NCI-H1105 treated with DMSO at 0.1 percent for 48 hours (cell line): ENCODE data around the gene VPS54.
"Not testable (repeated sequence)": the region's sequence is repeated elsewhere in the genome, so short reads cannot be mapped to it uniquely, and the experiment has no call there.

Source experiments
- DNase-seq: peaks from one replicate; lab custom pipeline; 2025; lab: John Stamatoyannopoulos, UW

The VPS54 gene

DNA sequence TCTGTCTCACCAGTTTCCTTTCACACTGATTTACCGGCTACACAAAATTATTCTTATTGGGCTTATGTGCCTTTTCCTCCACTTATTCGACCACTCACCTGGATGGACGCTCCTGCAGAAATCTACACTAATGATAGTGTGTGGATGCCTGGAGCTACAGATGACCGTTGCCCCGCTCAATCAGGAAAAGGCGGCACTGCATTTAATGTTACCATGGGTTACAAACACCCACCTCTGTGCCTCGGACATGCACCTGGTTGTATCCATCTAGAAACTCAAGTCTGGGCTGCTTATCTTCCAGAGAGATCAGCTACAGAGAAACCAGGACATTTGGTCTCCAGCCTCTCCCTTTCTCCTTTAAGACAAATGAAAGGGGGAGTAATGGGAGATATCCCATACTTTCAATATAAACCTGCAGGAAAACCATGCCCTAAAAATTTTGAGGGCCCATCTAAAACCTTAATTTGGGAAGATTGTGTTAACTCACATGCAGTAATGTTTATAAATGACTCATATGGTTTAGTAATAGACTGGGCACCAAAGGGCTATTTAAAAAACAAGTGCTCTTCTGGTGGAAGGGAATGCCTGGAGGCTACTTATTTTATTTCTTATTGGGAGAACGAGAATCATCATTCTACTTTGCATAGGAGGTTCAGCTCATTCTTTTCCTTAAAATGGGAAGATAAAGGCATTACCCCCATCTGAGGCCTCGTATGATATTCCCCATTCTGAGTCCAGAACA lies 24.7 kb downstream of the VPS54 start:
- DNase-seq, result not testable (repeated sequence)

DNA sequence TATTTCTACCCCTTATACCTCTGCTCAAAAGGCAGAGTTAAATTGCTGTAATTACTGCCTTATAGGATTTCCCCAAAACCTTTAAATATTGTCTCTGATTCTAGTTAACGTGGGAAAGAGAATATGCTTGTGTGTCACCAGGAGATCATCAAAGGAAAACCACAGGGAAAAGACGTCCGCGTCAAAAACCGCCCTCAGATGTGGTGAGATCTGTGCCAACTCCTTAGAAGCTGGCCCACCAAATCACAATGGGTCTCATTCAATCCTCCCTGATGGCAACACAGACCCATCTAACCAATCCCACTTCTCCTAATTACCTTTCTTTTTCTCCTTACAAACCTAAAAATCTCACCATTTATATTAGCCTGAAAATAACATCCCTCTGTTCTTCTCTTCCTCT lies 25.4 kb downstream of the VPS54 start:
- DNase-seq, result no peak

DNA sequence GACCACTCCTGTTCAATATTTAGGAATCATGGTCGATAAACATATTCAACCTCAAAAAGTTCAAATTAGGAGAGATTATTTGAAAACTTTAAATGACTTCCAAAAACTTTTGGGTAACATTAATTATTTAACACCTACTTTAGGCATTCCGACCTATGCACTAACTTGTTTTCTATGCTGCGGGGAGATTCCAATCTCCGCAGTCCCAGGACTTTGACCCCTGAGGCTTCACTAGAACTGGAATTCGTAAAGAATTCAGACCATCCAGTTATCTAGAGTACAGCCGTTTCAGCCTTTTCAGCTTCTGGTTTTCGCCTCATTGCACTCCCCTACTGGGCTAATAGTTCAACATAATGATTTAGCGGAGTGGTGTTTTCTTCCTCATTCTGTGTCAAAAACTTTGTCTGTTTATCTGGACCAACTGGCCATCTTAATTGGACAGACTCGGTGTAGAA lies 26.1 kb downstream of the VPS54 start:
- not testable (repeated sequence) for DNase-seq

DNA sequence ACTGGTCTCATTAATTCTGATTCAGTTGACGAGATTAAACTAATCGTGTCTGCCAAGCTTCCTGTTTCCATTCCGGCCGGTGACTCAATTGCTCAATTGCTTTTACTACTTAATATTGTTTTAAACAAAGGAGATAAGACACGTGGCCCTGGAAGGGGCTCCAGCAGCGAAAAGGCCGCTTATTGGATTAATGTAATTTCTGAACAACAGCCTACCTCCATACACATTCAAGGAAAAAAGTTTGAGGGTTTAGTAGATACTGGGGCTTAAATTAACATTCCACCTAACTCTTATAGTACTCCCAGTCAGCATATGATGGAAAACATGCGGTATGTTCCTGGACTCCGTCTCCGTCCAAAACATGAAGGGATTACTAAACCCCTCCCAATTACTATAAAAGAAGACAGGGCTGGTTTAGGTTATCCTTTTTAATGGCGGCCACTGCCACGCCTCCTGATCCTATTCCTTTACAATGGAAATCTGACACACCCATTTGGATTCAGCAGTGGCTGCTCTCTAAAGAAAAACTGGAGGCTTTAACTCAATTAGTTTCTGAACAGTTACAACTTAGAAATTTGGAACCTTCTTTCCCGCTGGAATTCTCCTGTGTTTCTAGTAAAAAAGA lies 27.1 kb downstream of the VPS54 start:
- DNase-seq, result no peak

DNA sequence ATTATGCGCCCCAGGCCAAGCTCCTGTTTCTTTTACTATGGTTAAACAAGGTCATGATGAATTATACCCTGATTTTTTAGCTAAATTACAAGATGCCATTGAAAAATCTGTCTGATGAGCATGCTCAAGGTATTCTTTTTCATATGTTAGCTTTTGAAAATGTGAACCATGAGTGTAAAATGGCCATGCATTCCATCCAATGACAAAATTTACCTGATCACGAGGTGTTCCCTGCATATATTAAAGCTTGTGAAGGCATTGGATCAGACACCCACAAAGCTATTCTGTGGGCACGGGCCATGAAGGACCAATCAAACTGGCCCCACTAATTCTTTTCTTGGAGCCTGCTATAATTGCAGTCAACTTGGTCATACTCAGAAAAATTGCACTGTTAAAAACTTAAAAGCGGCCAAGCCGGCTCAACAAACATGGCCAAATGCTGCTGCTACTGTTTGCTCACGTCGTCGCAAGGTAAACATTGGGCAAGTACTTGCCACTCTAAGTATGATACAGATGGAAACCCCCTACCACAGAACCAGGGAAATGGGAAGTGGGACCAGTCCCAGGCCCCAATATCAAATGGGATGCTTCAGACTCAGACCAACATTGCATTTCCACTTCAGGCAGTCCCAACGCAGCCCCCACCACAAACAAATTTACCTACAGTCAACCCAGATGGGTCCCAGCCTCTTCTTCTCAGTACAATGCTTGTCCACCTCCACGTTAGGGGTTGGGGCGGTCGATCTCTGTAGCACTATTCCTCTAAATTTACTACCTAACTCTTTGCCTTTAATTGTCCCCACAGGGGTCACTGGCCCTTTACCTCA lies 27.8 kb downstream of the VPS54 start:
- not testable (repeated sequence) for DNase-seq

DNA sequence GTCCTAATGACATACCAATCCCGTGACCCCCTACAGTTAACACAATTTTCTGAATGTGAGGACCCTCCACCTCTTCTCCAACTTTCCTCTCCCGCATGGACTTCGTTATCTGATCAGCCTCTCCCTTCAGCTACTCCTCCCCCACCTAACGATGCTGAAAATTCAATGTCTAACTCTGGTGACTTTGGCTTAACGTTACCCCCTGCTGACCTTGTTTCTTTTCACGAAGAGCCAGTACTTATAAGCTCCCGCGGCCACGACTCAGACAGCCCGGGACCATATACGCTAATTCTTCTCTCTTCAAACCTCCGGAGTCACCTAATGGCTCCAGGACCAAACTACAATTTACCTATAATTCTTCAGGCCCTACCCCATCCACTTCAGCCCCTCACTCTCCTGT lies 29.2 kb downstream of the VPS54 start:
- DNase-seq, result no peak

DNA sequence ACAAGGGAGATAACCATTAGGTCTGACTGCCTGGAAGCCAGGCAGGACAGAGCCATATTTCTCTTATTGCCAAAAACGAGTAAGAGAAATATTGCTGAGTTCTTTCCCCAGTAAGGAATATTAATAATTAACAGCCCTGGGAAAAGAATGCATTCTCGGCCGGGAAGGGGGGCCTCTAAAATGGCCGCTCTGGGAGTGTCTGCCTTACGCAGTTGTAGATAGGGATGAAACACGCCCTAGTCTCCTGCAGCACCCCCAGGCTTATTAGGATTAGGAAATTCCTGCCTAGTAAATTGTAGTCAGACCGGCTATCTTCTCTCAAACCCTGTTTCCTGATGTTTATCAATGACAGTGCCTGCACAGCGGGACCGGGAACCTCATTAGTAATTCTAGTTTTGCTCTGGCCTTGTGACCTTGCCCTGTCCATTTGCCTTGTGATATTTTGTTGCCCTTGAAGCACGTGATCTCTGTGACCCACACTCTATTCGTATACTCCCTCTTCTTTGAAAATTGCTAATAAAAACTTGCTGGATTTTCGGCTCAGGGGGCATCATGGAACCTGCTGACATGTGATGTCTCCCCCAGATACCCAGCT lies 30.3 kb downstream of the VPS54 start:
- not testable (repeated sequence) for DNase-seq

DNA sequence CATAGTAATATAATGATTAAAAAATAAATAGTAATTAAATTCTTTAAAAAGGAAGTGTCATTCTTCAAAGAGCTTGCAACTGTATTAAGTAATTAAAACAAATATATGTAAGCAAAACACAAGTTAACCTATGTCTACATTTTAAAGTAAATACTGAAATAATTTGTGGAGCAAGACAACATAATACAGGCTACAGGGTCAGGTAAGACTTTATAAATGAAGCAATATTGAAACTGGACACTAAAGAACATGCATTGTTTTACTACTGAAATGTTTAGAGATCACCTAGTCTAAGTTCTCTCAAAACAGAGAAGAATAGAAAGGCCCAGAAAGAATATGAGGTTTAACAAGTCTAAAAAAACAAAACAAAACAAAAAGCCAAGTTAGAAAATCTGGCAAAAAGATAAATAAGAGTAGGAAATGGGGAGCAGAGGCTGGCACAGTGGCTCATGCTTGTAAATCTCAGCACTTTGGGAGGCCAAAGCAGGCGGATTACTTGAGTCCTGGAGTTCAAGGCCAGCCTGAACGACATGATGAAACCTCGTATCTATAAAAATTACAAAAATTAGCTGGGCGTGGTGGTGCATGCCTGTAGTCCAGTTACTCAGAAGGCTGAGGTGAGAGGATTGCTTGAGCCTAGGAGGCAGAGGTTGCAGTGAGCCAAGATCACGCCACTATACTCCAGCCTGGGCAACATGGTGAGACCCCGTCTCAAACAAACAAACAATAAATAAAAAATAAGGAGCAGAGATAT lies 34.4 kb downstream of the VPS54 start:
- DNase-seq, result no peak

DNA sequence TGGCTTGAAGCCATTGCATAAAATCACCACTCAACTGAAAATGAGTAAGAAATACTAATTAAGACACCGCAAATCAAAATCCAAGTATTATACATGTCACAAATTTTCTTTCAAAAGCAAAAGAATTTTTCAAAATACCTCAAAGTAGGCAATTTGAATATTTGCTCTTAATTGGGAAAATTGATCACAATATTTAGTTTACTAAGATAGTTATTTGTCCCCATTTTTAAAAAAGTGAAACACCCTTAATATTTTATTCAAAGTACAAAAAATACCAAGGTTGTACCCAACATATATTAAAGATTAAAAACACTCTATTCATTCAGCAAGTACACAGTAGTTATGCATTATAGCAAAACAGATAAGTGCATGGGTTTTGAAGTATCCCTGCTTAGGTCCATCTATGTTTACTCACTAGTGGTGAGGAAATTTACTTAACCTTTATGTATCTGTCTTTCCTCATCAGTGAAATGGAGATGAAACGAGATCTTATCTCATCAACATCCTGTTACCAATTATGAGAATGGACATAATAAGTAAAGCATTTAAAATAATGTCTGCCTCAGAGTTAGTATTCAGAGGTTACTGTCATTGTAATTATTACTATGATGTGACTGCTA lies 35.1 kb downstream of the VPS54 start:
- no peak for DNase-seq

DNA sequence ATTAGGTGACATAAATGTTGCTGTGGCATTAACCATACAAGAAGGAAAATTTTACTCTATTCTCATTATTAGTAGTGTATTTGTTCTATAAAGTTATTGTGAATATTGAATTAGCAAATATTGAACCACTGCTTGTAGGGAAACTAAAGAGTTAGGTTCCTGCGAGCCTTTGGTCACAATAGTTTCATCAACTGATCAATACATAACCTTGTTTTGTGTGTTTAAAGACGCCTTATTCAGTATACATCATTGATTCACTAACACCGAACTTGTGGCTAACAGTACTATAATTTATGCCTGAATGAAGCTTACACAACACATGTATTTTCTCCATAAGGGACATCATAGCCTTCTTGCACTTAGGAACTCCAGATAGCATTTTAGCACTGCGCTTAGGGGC lies 36.9 kb downstream of the VPS54 start:
- DNase-seq, result no peak

DNA sequence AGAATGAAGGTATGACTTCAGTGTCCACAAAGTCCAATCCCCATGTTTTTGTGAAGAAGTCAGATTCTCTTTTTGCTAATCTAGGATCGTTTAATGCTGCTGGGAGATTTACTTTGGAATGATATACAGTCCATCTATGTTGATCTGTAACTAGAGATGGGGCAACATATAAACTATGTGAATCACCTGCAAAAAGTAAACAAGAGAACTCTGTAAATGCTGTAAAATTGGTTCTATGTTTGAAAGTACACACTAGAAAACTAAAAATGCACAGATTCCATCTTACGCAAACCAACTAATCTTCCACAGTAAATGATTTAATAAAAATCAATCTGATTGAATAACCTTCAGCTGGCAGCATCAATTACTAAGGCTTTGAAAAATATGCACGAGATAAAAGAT lies 37.5 kb downstream of the VPS54 start:
- DNase-seq, result no peak

DNA sequence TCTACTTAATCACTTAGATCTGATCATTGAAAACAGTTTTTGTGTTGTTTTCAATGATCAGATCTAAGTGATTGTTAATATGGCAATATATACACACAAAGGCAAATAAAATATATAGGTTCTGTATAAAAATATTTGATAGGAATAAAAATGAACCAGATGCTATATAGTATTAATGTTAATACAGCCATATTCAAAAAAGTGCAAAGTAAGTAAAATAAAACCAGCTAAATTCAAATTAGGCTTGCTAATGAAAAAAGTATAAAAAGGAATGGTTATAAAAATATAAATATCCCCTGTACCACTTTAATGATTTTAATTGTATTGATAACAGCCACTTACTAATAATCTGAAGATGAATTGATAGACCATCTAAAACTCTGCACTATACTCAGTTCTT lies 38.4 kb downstream of the VPS54 start:
- DNase-seq, result no peak

DNA sequence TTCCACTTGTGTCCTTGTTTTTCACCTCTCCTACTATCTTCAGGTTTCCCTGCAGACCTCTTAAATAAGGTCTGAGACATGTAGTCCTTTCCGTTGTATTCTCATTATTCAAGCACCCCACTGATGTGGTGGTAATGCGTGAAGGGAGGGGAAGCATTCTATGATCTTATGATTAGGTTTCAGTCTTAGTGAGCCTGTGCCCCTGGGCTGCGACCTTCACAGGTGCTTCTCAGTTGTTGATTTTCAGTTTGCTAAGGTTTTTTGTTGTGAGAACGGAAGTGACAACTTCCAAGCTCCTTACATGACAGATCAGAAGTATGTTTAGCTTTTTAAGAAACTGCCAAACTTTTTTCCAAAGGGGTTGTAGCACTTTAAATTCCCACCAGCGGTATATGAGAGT lies 41.3 kb downstream of the VPS54 start:
- no peak for DNase-seq

DNA sequence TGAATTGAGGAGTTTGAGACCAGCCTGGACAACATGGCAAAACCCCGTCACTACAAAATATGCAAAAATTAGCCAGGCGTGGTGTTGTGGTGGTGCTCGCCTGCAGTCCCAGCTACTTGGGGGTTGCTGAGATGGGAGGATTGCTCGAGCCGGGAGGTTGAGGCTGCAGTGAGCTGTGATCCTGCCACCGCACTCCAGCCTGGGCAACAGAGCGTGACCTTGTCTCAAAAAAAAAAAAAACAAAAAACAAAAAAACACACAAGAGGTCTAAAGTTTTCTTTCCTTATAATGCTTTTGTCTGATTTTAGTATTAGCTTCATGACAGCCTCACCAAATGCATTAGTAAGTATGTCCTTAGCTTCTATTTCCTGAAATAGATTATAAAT lies 43.1 kb downstream of the VPS54 start:
- DNase-seq, result no peak

DNA sequence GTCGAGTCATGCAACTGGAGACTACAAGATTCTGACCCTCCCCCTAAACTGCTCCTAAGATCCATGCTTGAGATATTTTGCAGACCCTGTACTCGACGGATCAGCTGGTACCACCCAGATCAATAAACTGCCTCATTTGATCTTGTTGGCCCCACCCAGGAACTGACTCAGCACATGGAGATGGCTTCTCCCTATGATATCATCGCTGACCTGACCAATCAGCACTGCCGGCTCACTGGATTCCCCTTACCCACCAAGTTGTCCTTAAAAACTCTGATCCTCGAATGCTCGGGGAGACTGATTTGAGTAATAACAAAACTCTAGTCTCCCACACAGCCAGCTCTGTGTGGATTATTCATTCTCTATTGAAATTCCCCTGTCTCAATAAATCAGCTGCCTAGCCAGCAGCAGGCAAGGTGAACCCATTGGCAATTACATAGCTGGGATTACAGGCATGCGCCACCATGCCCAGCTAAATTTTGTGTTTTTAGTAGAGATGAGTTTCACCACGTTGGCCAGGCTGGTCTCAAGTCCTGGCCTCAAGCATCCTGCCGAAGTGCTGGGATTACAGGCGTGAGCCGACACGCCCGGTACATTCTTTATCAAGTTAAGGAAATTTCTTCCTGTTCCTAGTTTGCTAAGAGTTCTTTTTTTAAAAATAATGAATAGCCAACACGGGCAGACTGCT lies 43.6 kb downstream of the VPS54 start:
- no peak for DNase-seq

DNA sequence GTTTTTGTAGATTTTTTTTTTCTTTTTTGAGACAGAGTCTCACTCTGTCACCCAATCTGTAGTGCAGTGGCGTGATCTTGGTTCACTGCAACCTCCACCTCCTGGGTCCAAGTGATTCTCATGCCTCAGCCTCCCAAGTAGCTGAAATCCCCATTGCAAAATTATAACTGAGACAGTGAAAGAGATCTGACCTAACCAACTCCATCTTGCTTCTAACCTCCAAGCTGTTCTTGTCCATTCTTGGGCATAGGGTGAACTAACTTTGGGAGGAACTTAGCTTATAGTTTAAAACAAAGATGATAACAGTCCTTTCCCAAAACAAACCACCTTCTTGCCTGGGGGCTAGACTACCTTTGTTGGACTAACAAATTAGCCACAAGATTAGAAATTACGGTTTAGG lies 44.2 kb downstream of the VPS54 start:
- DNase-seq, result not testable (repeated sequence)

DNA sequence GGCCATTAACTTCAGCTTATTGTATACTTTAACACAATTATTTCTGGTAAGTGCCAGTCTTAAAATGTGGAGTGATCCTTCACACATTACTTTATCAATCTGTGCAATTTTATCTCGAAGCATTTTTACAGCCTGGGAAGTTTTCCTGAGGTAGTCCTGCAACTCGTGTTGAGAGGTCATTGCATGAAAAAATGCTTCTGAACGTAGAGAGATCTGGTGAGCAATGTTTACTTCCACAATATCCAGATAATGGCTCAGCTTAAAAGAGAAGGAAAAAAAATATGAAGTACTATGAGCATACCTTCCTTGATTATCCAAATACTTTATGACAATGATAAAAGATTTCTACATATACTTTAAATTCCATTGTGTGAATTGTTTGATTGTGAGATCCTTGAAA lies 57.0 kb downstream of the VPS54 start:
- DNase-seq, result no peak

DNA sequence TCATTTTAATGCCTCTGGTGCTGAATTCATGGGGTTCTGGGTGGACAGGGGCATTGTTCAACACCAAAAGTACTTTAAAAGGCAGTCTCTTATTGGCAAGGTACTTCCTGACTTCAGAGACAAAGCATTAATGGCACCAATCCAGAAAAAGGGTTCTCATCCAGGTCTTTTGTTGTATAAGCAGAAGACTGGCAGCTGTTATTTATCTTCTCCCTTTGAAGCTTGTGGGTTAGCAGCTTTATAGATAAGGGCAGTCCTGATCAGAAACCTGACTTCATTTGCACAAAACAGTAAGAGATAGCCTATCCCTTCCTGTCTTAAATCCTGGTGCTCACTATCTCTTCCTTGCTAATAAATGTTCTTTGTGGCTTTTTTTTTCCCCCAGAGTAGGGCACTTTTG lies 68.8 kb downstream of the VPS54 start:
- DNase-seq, result no peak

DNA sequence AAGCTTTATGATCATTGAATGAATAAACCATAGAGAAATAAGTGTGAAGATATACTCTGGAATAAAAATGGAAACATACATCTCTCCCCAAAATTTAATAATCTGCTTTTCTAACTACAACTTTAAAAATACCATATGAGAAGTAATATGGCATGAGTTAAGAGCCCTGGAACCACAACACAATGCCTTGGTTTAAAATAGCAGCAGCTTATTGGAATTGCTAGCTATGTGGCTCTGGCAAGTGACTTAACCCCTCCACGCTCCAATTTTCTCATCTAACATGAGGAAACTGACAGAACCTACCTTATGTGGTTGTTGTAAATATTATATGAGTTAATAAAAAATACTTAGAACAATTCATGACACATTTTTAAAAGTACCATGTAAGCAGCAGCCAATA lies 76.4 kb downstream of the VPS54 start:
- DNase-seq, result no peak

DNA sequence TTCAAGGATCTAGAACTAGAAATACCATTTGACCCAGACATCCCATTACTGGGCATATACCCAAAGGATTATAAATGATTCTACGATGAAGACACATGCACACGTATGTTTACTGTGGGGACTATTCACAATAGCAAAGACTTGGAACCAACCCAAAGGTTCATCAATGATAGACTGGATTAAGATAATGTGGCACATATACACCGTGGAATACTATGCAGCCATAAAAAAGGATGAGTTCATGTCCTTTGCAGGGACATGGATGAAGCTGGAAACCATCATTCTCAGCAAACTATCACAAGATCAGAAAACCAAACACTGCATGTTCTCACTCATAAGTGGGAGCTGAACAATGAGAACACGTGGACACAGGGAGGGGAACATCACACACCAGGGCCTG lies 87.1 kb downstream of the VPS54 start:
- DNase-seq, result not testable (repeated sequence)

DNA sequence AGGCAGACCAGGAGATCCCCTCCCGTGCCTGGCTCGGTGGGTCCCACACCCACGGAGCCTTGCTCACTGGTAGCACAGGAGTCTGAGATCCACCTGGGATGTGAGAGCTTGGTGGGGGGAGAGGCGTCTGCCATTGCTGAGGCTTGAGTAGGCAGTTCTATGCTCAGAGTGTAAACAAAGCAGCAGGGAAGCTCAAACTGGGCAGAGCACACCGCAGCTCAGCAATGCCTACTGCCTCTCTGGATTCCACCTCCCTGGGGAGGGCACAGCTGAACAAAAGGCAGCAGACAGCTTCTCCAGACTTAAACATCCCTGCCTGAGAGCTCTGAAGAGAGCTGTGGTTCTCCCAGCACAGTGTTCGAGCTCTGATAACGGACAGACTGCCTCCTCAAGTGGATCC lies 92.4 kb downstream of the VPS54 start:
- DNase-seq, result no peak
